GM12878 (cell line): ENCODE results near the gene MEIS2.

Source experiments
- CBX5 ChIP-seq: sonication (generic); IDR thresholded peaks from 2 replicates; pipeline ENCODE4 v1.6.1; 2016; ENCODE audit warnings: low read depth, moderate library complexity, mild to moderate bottlenecking, inconsistent platforms
- CHD4 ChIP-seq: fragments of 200-600 bp; sonication (generic); IDR thresholded peaks from 2 replicates; pipeline ENCODE4 v1.6.1; 2016; ENCODE audit warnings: mild to moderate bottlenecking
- CREM ChIP-seq: IDR thresholded peaks from 2 replicates; pipeline ENCODE4 v1.6.1; 2014; ENCODE audit warnings: antibody characterized with exemption, low read depth
- CTCF ChIP-seq, 3 experiments: IDR thresholded peaks in 2 of 3; conservative IDR thresholded peaks in 1 of 3; 2 replicates each; pipeline ENCODE4 v1.5.1; 2011; ENCODE audit warnings: low read depth in 3 of 3, low read length in 3 of 3, mild to moderate bottlenecking in 3 of 3, control low read depth in 2 of 3, moderate library complexity in 2 of 3, inconsistent platforms in 1 of 3, mixed read lengths in 1 of 3; ENCODE audit not compliant: control insufficient read depth in 2 of 3, insufficient read depth in 1 of 3; ENCODE audit errors: extremely low read depth in 1 of 3
- E2F8 ChIP-seq: fragments of 450-650 bp; IDR thresholded peaks from 2 replicates; pipeline ENCODE4 v1.6.1; 2018; ENCODE audit warnings: mild to moderate bottlenecking, low read depth, moderate library complexity; ENCODE audit not compliant: partially characterized antibody
- ETV6 ChIP-seq, 2 experiments: fragments of 450-650 bp in 1 of 2; IDR thresholded peaks in 1 of 2; conservative IDR thresholded peaks in 1 of 2; 2 replicates each; pipeline ENCODE4 v1.6.1; 2014; ENCODE audit warnings: antibody characterized with exemption in 1 of 2, borderline replicate concordance in 1 of 2, low read depth in 1 of 2, mild to moderate bottlenecking in 1 of 2, moderate library complexity in 1 of 2
- EZH2 ChIP-seq: IDR thresholded peaks from 2 replicates; pipeline ENCODE4 v1.6.1; 2012; ENCODE audit warnings: low read depth, mild to moderate bottlenecking, control low read depth, inconsistent platforms, low read length, borderline replicate concordance; ENCODE audit not compliant: control insufficient read depth
- NRF1 ChIP-seq: conservative IDR thresholded peaks from 2 replicates; pipeline ENCODE4 v1.6.1; 2011; ENCODE audit warnings: mild to moderate bottlenecking, low read depth, low read length, improper control_type of control experiment
- RELB ChIP-seq: fragments of 450-650 bp; IDR thresholded peaks from 2 replicates; pipeline ENCODE4 v1.6.1; 2017; ENCODE audit warnings: low read depth, mild to moderate bottlenecking, moderate library complexity
- SP1 ChIP-seq: IDR thresholded peaks from one replicate; pipeline ENCODE4 v1.6.1; 2011; ENCODE audit warnings: low read depth, low read length

- TF ChIP-seq CTCF (IDR thresholded peaks at IDR 0.05 in 2 of 3, conservative IDR thresholded peaks at IDR 0.05 in 1 of 3; ENCODE audit: control insufficient read depth in 2 of 3, extremely low read depth in 1 of 3, insufficient read depth in 1 of 3, low read depth in 3 of 3, low read length in 3 of 3) (no peak), NRF1 (no peak), E2F8 (no peak), SP1 (no peak), CHD4 (no peak), CBX5 (no peak), RELB (no peak), ETV6 (conservative IDR thresholded peaks at IDR 0.05 in 1 of 2, IDR thresholded peaks at IDR 0.05 in 1 of 2; ENCODE audit: borderline replicate concordance in 1 of 2, low read depth in 1 of 2) (no peak), CREM (no peak), EZH2 (no peak)
Observed at GRCh38 chr15:36886701-36887100, 213.6 kb downstream of the MEIS2 start.
